PC-3 (cell line): ENCODE data around the gene DIAPH1.

Experiments
- CTCF ChIP-seq: fragments of 300-600 bp; sonication (generic); conservative IDR thresholded peaks from 2 replicates; pipeline ENCODE4 v1.5.1; 2017; ENCODE audit warnings: antibody characterized with exemption, low read depth, mild to moderate bottlenecking, low read length
- EZH2 ChIP-seq: fragments of 300-600 bp; sonication (generic); IDR thresholded peaks from one replicate; pipeline ENCODE4 v1.6.1; 2017; ENCODE audit warnings: antibody characterized with exemption, mild to moderate bottlenecking, low read length; ENCODE audit not compliant: unreplicated experiment
- EZH2phosphoT487 ChIP-seq: fragments of 300-600 bp; sonication (generic); IDR thresholded peaks from 2 replicates; pipeline ENCODE4 v1.6.1; 2018; ENCODE audit warnings: mild to moderate bottlenecking, antibody characterized with exemption, low read length, borderline replicate concordance

DNA sequence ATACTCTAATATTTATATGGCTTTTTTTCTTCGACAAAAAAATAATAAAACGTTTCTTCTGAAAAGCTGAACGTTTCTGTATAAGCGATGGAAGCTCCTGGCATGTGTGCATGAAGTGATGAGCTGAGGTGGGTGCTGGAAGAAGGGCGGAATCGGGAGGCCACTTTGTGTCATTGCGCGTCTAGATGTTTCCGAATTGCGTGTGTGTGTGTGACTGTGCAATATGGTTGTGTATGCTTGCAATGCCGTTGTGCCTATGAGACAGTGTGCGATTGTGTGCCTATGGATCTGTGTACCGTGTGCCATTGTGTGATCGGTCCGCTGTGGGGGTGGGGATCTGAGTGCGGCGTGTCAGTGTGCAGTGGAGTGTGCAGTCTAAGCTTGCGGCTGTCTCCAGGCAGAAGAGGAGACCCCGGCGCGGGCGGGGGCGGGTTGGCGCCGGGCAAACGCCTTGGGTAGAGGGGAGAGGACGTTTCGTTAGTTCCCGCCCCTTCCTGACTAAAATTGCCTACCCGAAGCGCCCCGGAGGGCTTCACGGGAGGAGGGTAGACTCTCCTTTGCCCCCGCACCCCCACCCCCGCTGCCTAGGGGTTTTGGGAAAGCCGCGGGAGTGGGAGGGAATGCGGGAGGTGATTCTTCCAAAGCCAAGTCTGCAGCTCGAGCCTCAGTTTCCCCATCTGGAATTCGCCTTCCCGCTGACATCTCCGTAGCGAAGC, 105.7 kb downstream of the DIAPH1 start:
- no peak for TF ChIP-seq CTCF
- TF ChIP-seq EZH2, result no peak
- TF ChIP-seq EZH2phosphoT487, result no peak
